ENCODE results near the gene NR5A1. TPM values are rescaled to one million over a fixed set of nuclear protein-coding genes. Genes with fewer than 3 reads are reported as not detected.

Gene NR5A1
- total RNA-seq, 1 experiment from 2014 or later: 0.64 TPM

GRCh38 chr9:124438091-124438490 lies 69.1 kb downstream of the NR5A1 start:
- Histone ChIP-seq H3K9me2 (ENCODE audit: insufficient read depth) (no peaks in the 10 kb centered on the region), H3K9ac (ENCODE audit: low read length) (no peak overlapping the region), H3K4me1 (ENCODE audit: control insufficient read depth in 1 of 2, insufficient read depth in 2 of 2, low read length in 2 of 2) (peaks cover 0 to 3% of the 10 kb centered on the region in 2 experiments; a peak in 1 of 4 replicates), H3K36me3 (ENCODE audit: control insufficient read depth in 1 of 2, insufficient read depth in 2 of 2, low read length in 2 of 2) (no peaks in the 10 kb centered on the region), H2AFZ (ENCODE audit: low read depth, low read length, poor library complexity, severe bottlenecking) (no peak overlapping the region), H3K4me3 (replicated peaks in 1 of 2; ENCODE audit: low read depth in 1 of 2, low read length in 2 of 2) (no peak overlapping the region), H3K4me2 (ENCODE audit: low read length) (no peak overlapping the region), H3K79me2 (ENCODE audit: insufficient read depth, low read length) (no peaks in the 10 kb centered on the region), H4K20me1 (ENCODE audit: insufficient read depth) (no peaks in the 10 kb centered on the region), H3K27ac (ENCODE audit: low read depth, low read length) (no peak overlapping the region), H3K9me3 (ENCODE audit: control insufficient read depth in 1 of 2, insufficient read depth in 1 of 2, low read depth in 1 of 2, low read length in 2 of 2) (no peaks in the 10 kb centered on the region), H3K27me3 (ENCODE audit: insufficient read depth, low read length) (no peaks in the 10 kb centered on the region)
- ATAC-seq: no peak
- intact Hi-C loops (cut with micrococcal nuclease): no loop called here
- no TSS peak for BruUV-seq (replicated peaks)
- POLR2A ChIA-PET: no interaction called here
- DNase-seq (ENCODE audit: low read depth, low spot score): no peak
- TF ChIP-seq ATF3 (IDR thresholded peaks at IDR 0.05): no peak
- TF ChIP-seq CBX3 (IDR thresholded peaks at IDR 0.05; ENCODE audit: low read depth): no peak
- no peak for TF ChIP-seq ZFX (IDR thresholded peaks at IDR 0.05)
- no peak for TF ChIP-seq CTCF (IDR thresholded peaks at IDR 0.05 in 2 of 3, conservative IDR thresholded peaks at IDR 0.05 in 1 of 3; ENCODE audit: borderline replicate concordance in 1 of 3, insufficient read depth in 1 of 3, low read depth in 2 of 3, low read length in 2 of 3)
- no peak for TF ChIP-seq POLR2A (IDR thresholded peaks at IDR 0.05; ENCODE audit: borderline replicate concordance, extremely low read depth, insufficient read depth, insufficient read length)
- TF ChIP-seq REST (IDR thresholded peaks at IDR 0.05; ENCODE audit: low read depth): no peak
- TF ChIP-seq ZBTB33 (IDR thresholded peaks at IDR 0.05; ENCODE audit: extremely low read depth, insufficient replicate concordance, low read length): no peak
- no peak for TF ChIP-seq MAX (IDR thresholded peaks at IDR 0.05)
- no peak for TF ChIP-seq SRF (IDR thresholded peaks at IDR 0.05; ENCODE audit: low read depth)
- TF ChIP-seq RAD21 (IDR thresholded peaks at IDR 0.05; ENCODE audit: low read depth): no peak
- no peak for TF ChIP-seq EGR1 (IDR thresholded peaks at IDR 0.05; ENCODE audit: low read depth)
- no peak for TF ChIP-seq CEBPB (IDR thresholded peaks at IDR 0.05; ENCODE audit: low read depth)
- no peak for TF ChIP-seq YY1 (IDR thresholded peaks at IDR 0.05; ENCODE audit: extremely low read depth, insufficient replicate concordance, low read depth, low read length)
- TF ChIP-seq ZNF274 (IDR thresholded peaks at IDR 0.05; ENCODE audit: low read depth, low read length): no peak
- no peak for TF ChIP-seq SIN3A (IDR thresholded peaks at IDR 0.05; ENCODE audit: low read depth)
- CTCF ChIA-PET: no interaction called here
- RAD21 ChIA-PET (ENCODE audit: low non-redundant PET in 1 of 2, low total read pairs in 2 of 2, uncharacterized antibody in 2 of 2, unreplicated experiment in 2 of 2): no interaction called here

Measured in HCT116 (cell line).